HT-29 (cell line): ENCODE measurements around the gene DPY19L2. TPM values are rescaled to one million over a fixed set of nuclear protein-coding genes. Genes with fewer than 3 reads are reported as not detected.
"Not testable (repeated sequence)": the region's sequence is repeated elsewhere in the genome, so short reads cannot be mapped to it uniquely, and the experiment has no call there.

Source experiments
- DNase-seq: peaks from one replicate; pipeline ENCODE4 v3.0.0-alpha.2; 2015; ENCODE audit warnings: low spot score
- total RNA-seq: library from RNA; depleted of rRNA; stranded (reverse); fragments of >200 nt; shearing (Covaris generic); gene quantifications from 2 replicates; pipeline ENCODE4 v1.2.3, GENCODE V29; 2014

Gene DPY19L2
- total RNA-seq, 1 experiment from 2014 or later: not detected

GRCh38 chr12:63663005-63663404 lies 5.3 kb downstream of the DPY19L2 start:
- not testable (repeated sequence) for DNase-seq

DNA sequence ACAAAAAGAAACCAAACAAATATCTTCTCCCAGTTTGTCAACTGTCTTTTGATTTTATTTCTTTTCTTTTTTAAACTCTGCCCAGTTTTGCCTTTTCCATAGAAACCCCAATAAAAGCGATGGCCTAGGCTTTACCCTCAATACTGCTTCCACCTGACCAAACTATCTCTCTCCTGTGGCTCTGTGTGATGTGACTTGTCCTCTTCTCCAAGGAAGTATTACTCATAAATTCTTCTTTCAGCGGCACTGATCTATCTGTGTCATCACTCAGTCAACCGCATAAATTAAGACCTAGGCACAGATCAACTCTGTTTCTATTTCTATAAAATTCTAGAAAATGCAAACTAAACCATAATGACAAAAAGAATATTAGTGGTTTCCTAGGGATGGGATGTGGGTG lies 9.8 kb downstream of the DPY19L2 start:
- DNase-seq: not testable (repeated sequence)

- DNase-seq: not testable (repeated sequence)
Observed at GRCh38 chr12:63656407-63656806, 11.9 kb downstream of the DPY19L2 start.

- DNase-seq: not testable (repeated sequence)
Observed at GRCh38 chr12:63655543-63656257, 12.6 kb downstream of the DPY19L2 start.

GRCh38 chr12:63654481-63654880 lies 13.8 kb downstream of the DPY19L2 start:
- not testable (repeated sequence) for DNase-seq

- DNase-seq: not testable (repeated sequence)
Observed at GRCh38 chr12:63649517-63649916, 18.8 kb downstream of the DPY19L2 start.

DNA sequence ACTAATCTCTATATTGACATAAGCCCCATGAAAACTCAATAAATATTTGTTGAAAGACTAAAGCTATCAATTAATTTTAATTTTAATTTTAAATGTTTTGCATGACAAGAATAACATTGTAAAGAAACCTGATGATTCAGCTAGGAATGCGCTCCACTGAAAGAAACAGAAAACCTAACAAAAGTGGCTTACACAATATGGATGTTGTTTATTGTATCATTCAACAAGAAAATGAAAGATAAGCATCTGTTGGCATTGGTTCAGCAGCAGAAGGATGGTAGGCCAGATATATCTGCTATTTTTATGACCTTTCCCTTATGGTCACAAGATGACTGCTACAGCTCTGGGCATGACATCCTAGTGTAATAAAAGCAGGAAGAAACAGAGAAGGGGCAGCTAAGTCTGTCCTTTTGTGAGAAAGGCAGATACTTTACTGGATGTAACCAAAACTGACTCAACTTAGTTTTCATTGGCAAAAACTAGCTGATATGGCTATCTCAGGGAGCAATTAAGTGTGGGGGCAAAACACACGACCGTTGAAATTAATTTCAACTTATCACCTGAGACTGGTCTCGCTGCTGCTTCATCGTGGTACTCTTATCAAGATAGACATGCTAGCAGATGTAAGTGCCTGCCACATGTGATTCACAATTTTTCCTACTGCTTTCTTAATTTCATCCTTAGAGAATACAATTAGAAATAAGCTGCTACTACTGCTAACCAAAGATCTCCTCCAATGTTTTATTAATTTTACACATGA lies 24.7 kb downstream of the DPY19L2 start:
- DNase-seq: peak; percentile 1

DNA sequence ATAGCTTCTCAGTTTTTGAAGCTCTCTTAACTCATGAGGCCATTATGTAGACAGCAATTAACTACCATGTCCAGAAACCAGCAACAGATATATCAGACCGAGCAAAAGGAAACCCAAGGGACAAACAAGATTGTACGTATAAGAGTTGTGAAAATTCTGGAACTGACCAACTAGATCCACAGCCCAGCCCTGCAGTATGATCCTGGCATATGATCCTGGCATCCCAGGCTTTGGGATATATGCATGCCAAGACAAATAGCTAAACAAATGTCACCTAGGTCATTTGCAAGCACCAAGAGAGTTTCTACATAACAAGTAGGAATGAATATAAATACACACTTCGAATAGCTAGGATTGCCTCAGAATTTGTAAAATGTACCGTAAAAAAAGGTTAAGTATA lies 44.0 kb downstream of the DPY19L2 start:
- not testable (repeated sequence) for DNase-seq

DNA sequence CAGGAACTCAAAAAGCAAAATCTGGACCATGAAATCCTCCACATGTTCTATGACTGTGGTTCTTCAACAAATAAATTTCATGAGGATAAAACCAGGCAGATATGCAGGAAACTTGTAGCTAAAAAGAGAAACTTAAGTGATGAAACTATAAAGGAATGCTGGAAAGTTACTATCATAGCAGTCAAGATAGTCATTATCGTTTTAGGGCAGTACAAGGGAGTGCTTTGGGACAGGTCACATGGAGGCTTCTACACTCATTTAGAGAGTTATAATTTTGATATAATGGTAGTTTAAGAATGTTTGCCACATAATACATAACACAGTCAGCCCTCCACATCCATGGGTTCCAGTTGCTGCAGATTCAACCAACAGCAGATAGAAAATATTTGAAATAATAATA lies 52.7 kb downstream of the DPY19L2 start:
- not testable (repeated sequence) for DNase-seq

DNA sequence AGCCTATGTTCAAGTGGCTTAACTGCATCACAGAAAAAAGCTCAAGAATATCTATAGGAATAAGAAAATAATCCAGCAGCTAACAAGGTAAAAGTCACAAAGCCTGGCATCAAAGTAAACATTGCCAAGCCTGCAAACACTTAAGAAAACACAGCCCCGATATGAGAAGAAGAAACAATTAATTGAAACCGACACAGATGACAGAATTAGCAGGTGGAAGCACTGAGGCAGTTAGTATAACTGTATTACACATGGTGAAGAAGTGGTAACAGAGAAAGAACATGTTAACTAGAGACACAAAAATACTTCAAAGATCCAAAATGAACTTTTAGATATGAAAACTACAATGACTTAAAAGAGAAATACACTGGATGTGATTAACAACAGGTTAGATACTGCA lies 57.0 kb downstream of the DPY19L2 start:
- DNase-seq: not testable (repeated sequence)

DNA sequence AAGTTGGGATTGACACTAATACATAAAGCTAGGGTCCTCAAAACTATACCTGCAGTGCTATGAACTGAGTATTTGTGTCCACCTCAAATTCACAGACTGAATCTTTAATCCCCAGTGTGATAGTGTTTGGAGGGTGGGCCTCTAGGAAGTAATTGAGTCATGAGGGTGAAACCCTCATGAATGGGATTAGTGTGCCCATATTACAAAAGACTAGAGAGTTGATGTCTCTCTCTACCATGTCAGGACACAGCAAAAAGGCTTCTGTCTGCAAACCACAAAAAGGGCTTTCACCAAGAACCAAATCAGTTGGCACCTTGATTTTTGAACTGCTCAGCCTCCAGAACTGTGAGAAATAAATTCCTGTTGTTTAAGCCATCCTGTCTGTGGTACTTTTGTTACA lies 59.0 kb downstream of the DPY19L2 start:
- DNase-seq: not testable (repeated sequence)

- DNase-seq: not testable (repeated sequence)
Observed at GRCh38 chr12:63604985-63605384, 63.3 kb downstream of the DPY19L2 start.

GRCh38 chr12:63594828-63595227 lies 73.5 kb downstream of the DPY19L2 start:
- DNase-seq: peak; percentile 63

DNA sequence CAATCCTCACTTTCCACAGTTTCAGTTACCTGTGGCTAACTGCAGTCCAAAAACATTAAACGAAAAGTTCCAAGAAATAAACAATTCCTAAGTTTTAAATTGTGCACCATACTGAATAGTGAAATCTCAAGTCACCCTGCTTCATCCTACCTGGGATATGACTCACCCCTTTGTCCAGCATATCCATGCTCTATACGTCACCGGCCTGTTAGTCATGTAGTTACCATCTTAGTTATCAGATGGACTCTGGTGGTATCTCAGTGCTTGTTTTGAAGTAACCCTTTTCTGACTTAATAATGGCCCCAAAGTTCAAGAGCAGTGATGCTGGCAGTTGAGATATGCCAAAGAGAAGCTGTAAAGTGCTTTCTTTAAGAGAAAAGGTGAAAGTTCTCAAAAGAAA lies 83.9 kb downstream of the DPY19L2 start:
- DNase-seq: not testable (repeated sequence)

- DNase-seq: not testable (repeated sequence)
Observed at GRCh38 chr12:63583289-63583688, 85.0 kb downstream of the DPY19L2 start.

DNA sequence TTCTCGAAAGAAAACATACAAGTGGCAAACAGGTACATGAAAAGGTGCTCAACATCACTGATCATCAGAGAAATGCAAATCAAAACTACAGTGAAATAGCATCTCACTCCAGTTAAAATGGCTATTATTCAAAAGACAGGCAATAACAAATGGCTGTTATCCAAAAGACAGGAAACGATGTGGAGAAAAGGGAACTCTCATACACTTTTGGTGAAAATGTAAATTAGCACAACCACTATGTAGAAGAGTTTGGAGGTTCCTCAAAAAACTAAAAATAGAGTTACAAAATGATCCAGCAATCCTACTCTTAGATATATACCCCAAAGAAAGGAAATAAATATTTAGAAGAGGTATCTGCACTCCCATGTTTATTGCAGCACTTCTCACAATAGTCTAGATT lies 90.7 kb downstream of the DPY19L2 start:
- DNase-seq: not testable (repeated sequence)

DNA sequence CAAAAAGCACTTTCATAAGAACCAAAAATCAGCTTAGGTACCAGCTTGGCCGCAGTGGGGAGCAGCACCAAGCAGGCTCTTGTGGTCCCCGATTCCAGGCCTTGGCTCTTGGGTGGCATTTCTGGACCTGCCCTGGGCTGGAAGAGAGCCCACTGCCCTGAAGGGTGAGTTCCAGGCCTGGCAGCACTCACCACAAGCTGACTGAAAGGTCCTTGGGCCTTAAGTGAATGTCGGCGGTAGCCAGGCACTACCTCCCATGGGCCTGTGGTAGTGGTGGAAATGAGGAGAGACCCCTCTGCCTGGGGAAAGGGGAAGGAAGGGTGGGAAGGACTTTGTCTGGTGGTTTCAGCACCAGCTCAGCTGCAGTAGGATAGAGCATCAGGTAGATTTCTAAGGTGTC lies 96.3 kb downstream of the DPY19L2 start:
- not testable (repeated sequence) for DNase-seq

DNA sequence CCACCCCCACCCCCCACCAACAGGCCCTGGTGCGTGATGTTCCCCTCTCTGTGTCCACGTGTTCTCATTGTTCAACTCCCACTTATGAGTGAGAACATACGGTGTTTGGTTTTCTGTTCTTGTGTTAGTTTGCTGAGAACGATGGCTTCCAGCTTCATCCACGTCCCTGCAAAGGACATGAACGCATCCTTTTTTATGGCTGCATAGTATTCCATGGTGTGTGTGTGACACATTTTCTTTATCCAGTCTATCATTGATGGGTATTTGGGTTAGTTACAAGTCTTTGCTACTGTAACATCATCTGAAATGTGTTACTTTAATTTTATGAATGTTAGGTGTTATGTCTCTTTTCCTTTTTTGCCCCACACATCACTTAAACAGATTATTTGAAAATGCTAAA lies 109.8 kb downstream of the DPY19L2 start:
- not testable (repeated sequence) for DNase-seq

DNA sequence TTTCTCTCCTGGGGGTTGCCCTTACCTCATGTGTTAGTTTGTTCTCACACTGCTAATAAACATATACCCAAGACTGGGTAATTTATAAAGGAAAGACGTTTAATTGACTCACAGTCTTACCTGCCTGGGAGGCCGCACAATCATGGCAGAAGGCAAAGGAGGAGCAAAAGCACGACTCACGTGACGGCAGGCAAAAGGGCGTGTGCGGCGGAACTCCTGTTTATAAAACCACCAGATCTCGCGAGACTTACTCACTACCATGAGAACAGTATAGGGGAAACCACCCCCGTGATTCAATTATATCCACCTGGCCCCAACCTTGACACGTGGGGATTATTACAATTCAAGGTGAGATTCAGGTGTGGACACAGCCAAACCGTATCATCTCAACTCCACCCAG lies 116.9 kb downstream of the DPY19L2 start:
- not testable (repeated sequence) for DNase-seq

- DNase-seq: not testable (repeated sequence)
Observed at GRCh38 chr12:63549034-63549433, 119.3 kb downstream of the DPY19L2 start.

- DNase-seq: not testable (repeated sequence)
Observed at GRCh38 chr12:63545298-63545916, 122.9 kb downstream of the DPY19L2 start.

DNA sequence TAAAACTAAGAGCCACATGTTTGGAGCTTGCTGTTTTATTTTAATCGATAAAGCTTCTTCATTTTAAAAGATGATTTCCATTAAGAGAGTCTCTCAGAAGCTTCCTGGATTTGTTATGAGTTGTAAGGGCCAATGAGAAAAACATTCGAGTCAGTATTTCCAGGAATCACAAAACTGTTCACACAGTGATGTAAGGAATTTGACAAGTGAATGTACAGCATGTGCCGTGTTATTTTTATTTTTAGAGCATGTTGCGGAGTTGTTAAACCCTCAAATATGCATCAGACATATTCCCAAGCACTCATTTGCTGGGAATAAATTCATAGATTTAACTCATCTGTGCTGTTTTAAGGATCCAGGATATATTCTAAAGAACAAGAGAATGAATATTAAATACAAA lies 129.6 kb downstream of the DPY19L2 start:
- DNase-seq: not testable (repeated sequence)
